ENCODE data around the gene CAPN9. TPM values are rescaled to one million over a fixed set of nuclear protein-coding genes. Genes with fewer than 3 reads are reported as not detected.
A peak's percentile ranks its signal among the peaks of the same experiment; 100 is the strongest.
"Not testable (repeated sequence)": the region's sequence is repeated elsewhere in the genome, so short reads cannot be mapped to it uniquely, and the experiment has no call there.

CAPN9 gene
- total RNA-seq, 1 donor from 2014 or later = 26.6 TPM

DNA sequence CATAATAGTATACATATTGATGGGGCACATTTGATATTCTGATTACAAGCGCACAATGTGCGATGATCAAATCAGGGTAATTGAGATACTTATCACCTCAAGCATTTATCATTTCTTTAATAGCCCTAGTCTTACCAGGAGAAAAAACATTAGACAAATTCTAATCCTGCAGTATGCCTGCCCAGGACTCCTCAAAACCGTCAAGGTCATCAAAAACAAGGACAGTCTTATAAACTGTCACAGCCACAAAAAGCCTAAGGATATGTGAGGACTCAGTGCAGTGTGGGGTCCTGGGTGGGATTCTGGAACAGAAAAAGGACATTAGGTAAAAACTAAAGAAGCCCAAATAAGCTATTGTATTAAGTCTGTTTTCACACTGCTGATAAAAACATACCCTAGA lies 19.1 kb downstream of the CAPN9 start:
- H3K9me3 ChIP-seq = no peaks in the 10 kb centered on the region
- intact Hi-C loops (cut with DNase I) = no loop called here
- no peak for ATAC-seq
- no peak for DNase-seq
- H3K4me3 ChIP-seq = no peak overlapping the region
- TF ChIP-seq, protein P1, sequence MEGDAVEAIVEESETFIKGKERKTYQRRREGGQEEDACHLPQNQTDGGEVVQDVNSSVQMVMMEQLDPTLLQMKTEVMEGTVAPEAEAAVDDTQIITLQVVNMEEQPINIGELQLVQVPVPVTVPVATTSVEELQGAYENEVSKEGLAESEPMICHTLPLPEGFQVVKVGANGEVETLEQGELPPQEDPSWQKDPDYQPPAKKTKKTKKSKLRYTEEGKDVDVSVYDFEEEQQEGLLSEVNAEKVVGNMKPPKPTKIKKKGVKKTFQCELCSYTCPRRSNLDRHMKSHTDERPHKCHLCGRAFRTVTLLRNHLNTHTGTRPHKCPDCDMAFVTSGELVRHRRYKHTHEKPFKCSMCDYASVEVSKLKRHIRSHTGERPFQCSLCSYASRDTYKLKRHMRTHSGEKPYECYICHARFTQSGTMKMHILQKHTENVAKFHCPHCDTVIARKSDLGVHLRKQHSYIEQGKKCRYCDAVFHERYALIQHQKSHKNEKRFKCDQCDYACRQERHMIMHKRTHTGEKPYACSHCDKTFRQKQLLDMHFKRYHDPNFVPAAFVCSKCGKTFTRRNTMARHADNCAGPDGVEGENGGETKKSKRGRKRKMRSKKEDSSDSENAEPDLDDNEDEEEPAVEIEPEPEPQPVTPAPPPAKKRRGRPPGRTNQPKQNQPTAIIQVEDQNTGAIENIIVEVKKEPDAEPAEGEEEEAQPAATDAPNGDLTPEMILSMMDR (IDR thresholded peaks at IDR 0.05) = no peak
- H3K4me1 ChIP-seq = peaks cover 7% of the 10 kb centered on the region
- H3K27ac ChIP-seq = no peak overlapping the region
- H3K36me3 ChIP-seq = peaks cover 4% of the 10 kb centered on the region
- peaks cover 4% of the 10 kb centered on the region for H3K27me3 ChIP-seq (ENCODE audit: low read depth)

DNA sequence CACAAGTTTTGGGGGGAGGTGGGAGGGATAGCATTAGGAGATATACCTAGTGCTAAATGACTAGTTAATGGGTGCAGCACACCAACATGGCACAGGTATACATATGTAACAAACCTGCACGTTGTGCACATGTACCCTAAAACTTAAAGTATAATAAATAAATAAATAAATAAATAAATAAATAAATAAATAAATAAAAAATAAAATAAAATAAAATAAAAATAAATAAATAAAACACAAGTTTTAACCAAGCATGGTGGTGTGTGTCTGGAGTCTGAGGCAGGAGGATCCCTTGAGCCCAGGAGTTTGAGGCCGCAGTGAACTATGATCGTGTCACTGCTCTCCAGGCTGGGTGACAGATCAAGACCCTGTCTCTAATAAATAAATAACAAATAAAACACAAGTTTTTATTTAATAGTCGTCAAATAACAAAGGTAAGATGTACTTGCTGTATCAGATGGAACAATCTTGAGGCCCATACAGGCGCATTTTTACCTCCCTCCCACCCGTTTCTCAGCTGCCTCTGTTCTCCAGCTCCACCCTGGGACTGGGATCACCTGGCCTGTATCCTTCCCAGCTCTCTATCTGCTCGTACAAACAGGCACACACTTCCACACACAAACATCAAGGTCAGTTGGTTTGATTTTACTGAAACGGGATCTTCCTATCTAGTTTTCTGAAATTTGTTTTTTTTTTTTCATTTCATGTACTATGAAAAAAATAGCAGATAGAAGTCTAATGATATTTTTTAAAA lies 20.8 kb downstream of the CAPN9 start:
- H3K36me3 ChIP-seq; intact Hi-C loops (cut with DNase I); H3K27me3 ChIP-seq (ENCODE audit: low read depth); H3K4me3 ChIP-seq; H3K4me1 ChIP-seq; H3K27ac ChIP-seq; ATAC-seq; H3K9me3 ChIP-seq; DNase-seq: not testable (repeated sequence)

DNA sequence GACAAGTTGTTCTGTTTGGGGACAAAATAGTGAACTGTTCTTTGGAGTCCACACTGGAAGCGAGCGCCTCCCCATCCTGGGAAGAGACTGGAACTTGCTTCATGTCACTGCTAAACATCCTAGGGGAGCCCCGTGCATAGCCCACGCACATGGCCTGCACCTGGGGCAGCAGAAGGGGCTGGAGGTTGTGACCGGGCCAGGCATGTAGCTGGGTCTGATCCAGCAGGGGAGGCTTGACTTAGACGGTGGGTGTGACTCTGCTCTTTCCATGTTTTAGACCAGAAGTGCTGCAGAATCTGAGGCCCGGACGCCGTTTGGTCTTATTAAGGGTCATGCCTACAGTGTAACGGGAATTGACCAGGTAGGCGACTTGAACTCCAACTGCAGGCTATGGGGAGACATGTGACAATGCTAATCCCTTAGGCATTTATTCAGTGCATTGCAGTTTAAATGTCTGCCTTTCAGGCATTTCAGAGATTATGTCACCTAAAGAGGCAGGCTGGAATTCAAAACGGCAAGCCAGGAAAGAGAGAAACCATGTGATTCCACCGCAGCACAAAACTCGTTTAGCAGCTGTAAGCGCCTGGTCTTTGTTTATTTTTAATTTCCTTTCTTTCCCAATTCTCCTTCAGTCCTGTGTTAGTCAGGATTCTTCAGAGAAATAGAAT lies 21.8 kb downstream of the CAPN9 start:
- Histone ChIP-seq H3K4me1 (peaks cover 7% of the 10 kb centered on the region), H3K27ac (peak overlapping the region; percentile 63), H3K9me3 (no peaks in the 10 kb centered on the region), H3K27me3 (ENCODE audit: low read depth) (no peaks in the 10 kb centered on the region), H3K36me3 (peaks cover 4% of the 10 kb centered on the region), H3K4me3 (no peak overlapping the region)
- intact Hi-C loops (cut with DNase I) = no loop called here
- TF ChIP-seq, protein P1 (IDR thresholded peaks at IDR 0.05) = no peak
- ATAC-seq (peak; percentile 47 to 67), DNase-seq (no peak)

DNA sequence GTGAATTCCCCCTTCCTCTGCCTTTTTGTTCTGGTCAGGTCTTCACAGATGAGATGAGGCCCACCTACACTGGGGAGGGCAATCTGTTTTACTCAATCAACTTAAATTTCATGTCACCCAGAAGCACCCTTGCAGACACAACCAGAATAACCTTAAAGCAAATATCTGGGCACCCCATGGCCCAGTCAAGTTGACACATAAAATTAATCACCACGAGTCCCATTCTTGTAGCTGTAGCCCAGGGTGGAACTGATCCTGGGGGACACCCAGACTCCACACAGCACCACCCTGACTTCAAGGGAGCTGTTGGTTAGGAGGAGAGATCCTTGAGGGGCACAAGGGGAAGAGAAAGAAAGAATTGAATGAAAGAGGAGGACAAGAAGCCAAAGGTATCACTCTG lies 23.1 kb downstream of the CAPN9 start:
- peaks cover 4% of the 10 kb centered on the region for H3K36me3 ChIP-seq
- no peak for ATAC-seq
- no peaks in the 10 kb centered on the region for H3K27me3 ChIP-seq (ENCODE audit: low read depth)
- no peak overlapping the region for H3K27ac ChIP-seq
- intact Hi-C loops (cut with DNase I) = no loop called here
- H3K4me3 ChIP-seq = no peak overlapping the region
- peaks cover 7% of the 10 kb centered on the region for H3K4me1 ChIP-seq
- no peak for DNase-seq
- TF ChIP-seq, protein P1 (IDR thresholded peaks at IDR 0.05) = no peak
- no peaks in the 10 kb centered on the region for H3K9me3 ChIP-seq

DNA sequence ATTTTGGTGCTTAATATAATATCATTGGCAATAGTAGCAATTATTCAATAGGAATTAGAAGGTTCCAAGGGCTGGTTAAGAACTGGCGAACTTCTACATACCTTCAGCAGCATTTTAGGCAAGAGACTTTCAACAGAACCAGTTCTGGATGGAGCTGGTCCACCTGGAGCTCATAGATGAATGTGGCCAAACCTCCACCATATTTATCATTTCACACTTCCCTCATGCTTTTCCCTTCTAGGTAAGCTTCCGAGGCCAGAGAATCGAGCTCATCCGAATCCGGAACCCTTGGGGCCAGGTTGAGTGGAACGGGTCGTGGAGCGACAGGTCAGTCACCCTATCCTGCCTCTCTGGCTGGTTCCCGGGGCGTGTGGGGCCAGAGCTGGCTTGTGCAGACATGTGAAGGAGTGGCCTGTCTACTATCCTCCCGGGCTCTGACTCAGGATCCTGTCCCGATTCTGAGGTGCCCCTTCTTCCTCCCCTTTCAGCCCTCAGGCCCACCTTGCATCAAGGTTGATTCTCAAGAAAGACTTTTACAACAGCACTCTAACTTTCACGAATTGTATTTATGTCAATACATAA lies 24.7 kb downstream of the CAPN9 start:
- TF ChIP-seq, protein P1 (IDR thresholded peaks at IDR 0.05) = no peak
- DNase-seq (no peak), ATAC-seq (no peak)
- Histone ChIP-seq H3K27ac (no peak overlapping the region), H3K4me3 (no peak overlapping the region), H3K4me1 (peaks cover 7% of the 10 kb centered on the region), H3K9me3 (no peaks in the 10 kb centered on the region), H3K27me3 (ENCODE audit: low read depth) (no peaks in the 10 kb centered on the region), H3K36me3 (no peaks in the 10 kb centered on the region)
- intact Hi-C loops (cut with DNase I) = no loop called here
